HCT116 (cell line): ENCODE results near the gene WDR70. TPM values are rescaled to one million over a fixed set of nuclear protein-coding genes. Genes with fewer than 3 reads are reported as not detected.
"Not testable (repeated sequence)": the region's sequence is repeated elsewhere in the genome, so short reads cannot be mapped to it uniquely, and the experiment has no call there.

Experiments
- ATAC-seq: fragments of 200-7000 bp; cut with Tn5 transposase; 2 replicates; pipeline ENCODE4 v1.9.1; 2020; ENCODE audit warnings: mild to moderate bottlenecking, moderate library complexity
- BruUV-seq: library from RNA; stranded (reverse); fragments of 400-500 nt; replicated peaks from 2 replicates; lab custom pipeline; 2021; lab: Mats Ljungman, UMichigan
- CTCF ChIA-PET: fragments of 300-600 bp; sonication (Branson Sonifier 250); formaldehyde crosslinking; loops from one replicate; lab custom pipeline; 2021; ENCODE audit warnings: antibody characterized with exemption; lab: Charles Lee
- POLR2A ChIA-PET: fragments of 300-600, 350-600 bp; sonication (Branson Sonifier 250); formaldehyde crosslinking; loops from one replicate; lab custom pipeline; 2021; ENCODE audit warnings: antibody characterized with exemption; lab: Charles Lee
- RAD21 ChIA-PET, 2 experiments: fragments of 300-600 bp; sonication (Branson Sonifier 250); formaldehyde crosslinking; loops; one replicate each; lab custom pipeline; 2023; ENCODE audit warnings: low total read pairs in 2 of 2; ENCODE audit not compliant: uncharacterized antibody in 2 of 2, unreplicated experiment in 2 of 2, low non-redundant PET in 1 of 2; lab: Charles Lee
- DNase-seq: peaks from one replicate; pipeline ENCODE4 v3.0.0-alpha.2; 2010; ENCODE audit warnings: low read depth, low spot score
- H2AFZ ChIP-seq: fragments of 200-600 bp; shearing (Covaris generic), sonication (generic); 2 replicates; pipeline ENCODE4 v1.6.1; 2017; ENCODE audit warnings: low read depth, mixed run types, mixed read lengths, antibody characterized with exemption, low read length; ENCODE audit not compliant: poor library complexity, severe bottlenecking
- H3K27ac ChIP-seq: 2 replicates; pipeline ENCODE4 v1.5.1; 2012; ENCODE audit warnings: low read depth, low read length
- H3K27me3 ChIP-seq: fragments of 200-600 bp; sonication (generic); 2 replicates; pipeline ENCODE4 v1.6.1; 2016; ENCODE audit warnings: mixed run types, low read length, mixed read lengths; ENCODE audit not compliant: insufficient read depth
- H3K36me3 ChIP-seq, 2 experiments: fragments of 200-500 bp in 1 of 2; fragments of 200-600 bp in 1 of 2; sonication (Bioruptor generic) in 1 of 2; sonication (generic) in 1 of 2; 2 replicates each; pipeline versions ENCODE4 v1.5.1 to v1.6.1; 2014 to 2016; ENCODE audit warnings: low read length in 2 of 2, inconsistent platforms in 1 of 2, mixed read lengths in 1 of 2, mixed run types in 1 of 2; ENCODE audit not compliant: insufficient read depth in 2 of 2, control insufficient read depth in 1 of 2
- H3K4me1 ChIP-seq, 2 experiments: fragments of 200-600 bp in 1 of 2; sonication (generic) in 1 of 2; 2 replicates each; pipeline versions ENCODE4 v1.5.1 to v1.6.1; 2012 to 2017; ENCODE audit warnings: low read length in 2 of 2, inconsistent platforms in 1 of 2, mild to moderate bottlenecking in 1 of 2, mixed read lengths in 1 of 2, mixed run types in 1 of 2, moderate library complexity in 1 of 2; ENCODE audit not compliant: insufficient read depth in 2 of 2, control insufficient read depth in 1 of 2
- H3K4me2 ChIP-seq: fragments of 200-600 bp; sonication (generic); 2 replicates; pipeline ENCODE4 v1.6.1; 2017; ENCODE audit warnings: mixed run types, low read length, mixed read lengths
- H3K4me3 ChIP-seq, 2 experiments: fragments of 200-600 bp in 1 of 2; sonication (generic) in 1 of 2; replicated peaks in 1 of 2; 2 replicates each; pipeline ENCODE4 v1.5.1; 2011 to 2016; ENCODE audit warnings: low read length in 2 of 2, control low read depth in 1 of 2, low read depth in 1 of 2, mild to moderate bottlenecking in 1 of 2, mixed read lengths in 1 of 2, mixed run types in 1 of 2
- H3K79me2 ChIP-seq: fragments of 200-600 bp; sonication (generic); 2 replicates; pipeline ENCODE4 v1.6.1; 2017; ENCODE audit warnings: mild to moderate bottlenecking, mixed run types, low read length, moderate library complexity, mixed read lengths; ENCODE audit not compliant: insufficient read depth
- H3K9ac ChIP-seq: fragments of 200-600 bp; sonication (generic); 2 replicates; pipeline ENCODE4 v1.6.1; 2016; ENCODE audit warnings: low read length, mixed read lengths
- H3K9me2 ChIP-seq: fragments of 200-600 bp; sonication (generic), shearing (Covaris generic); 2 replicates; pipeline ENCODE4 v1.6.1; 2017; ENCODE audit warnings: mixed run types, mild to moderate bottlenecking, moderate library complexity; ENCODE audit not compliant: insufficient read depth
- H3K9me3 ChIP-seq, 2 experiments: fragments of 200-500 bp in 1 of 2; fragments of 200-600 bp in 1 of 2; sonication (Bioruptor generic) in 1 of 2; sonication (generic) in 1 of 2; 2 replicates each; pipeline ENCODE4 v1.6.1; 2014 to 2017; ENCODE audit warnings: low read length in 2 of 2, mixed read lengths in 2 of 2, inconsistent platforms in 1 of 2, low read depth in 1 of 2, mild to moderate bottlenecking in 1 of 2, mixed run types in 1 of 2, moderate library complexity in 1 of 2; ENCODE audit not compliant: control insufficient read depth in 1 of 2, insufficient read depth in 1 of 2
- H4K20me1 ChIP-seq: fragments of 200-600 bp; sonication (generic), shearing (Covaris generic); 2 replicates; pipeline ENCODE4 v1.6.1; 2017; ENCODE audit warnings: mixed run types, mild to moderate bottlenecking, moderate library complexity; ENCODE audit not compliant: insufficient read depth
- CBX3 ChIP-seq: IDR thresholded peaks from 2 replicates; pipeline ENCODE4 v1.6.1; 2012; ENCODE audit warnings: low read depth
- EGR1 ChIP-seq: IDR thresholded peaks from 2 replicates; pipeline ENCODE4 v1.6.1; 2012; ENCODE audit warnings: low read depth
- EZH2 ChIP-seq: fragments of 200-600 bp; sonication (generic); IDR thresholded peaks from 2 replicates; pipeline ENCODE4 v1.6.1; 2017; ENCODE audit warnings: antibody characterized with exemption, mixed run types
- FOSL1 ChIP-seq: IDR thresholded peaks from 2 replicates; pipeline ENCODE4 v1.6.1; 2012; ENCODE audit warnings: low read depth
- MAX ChIP-seq: IDR thresholded peaks from 2 replicates; pipeline ENCODE4 v1.6.1; 2012
- POLR2AphosphoS5 ChIP-seq: IDR thresholded peaks from 2 replicates; pipeline ENCODE4 v1.6.1; 2011; ENCODE audit warnings: mild to moderate bottlenecking, low read depth, low read length, moderate library complexity
- REST ChIP-seq: IDR thresholded peaks from 2 replicates; pipeline ENCODE4 v1.6.1; 2012; ENCODE audit warnings: low read depth
- SP1 ChIP-seq: IDR thresholded peaks from 2 replicates; pipeline ENCODE4 v1.6.1; 2012; ENCODE audit warnings: low read depth
- TCF7L2 ChIP-seq: IDR thresholded peaks from 2 replicates; pipeline ENCODE4 v1.7.0; 2011; ENCODE audit warnings: borderline replicate concordance, inconsistent platforms; ENCODE audit not compliant: insufficient read depth, insufficient read length; ENCODE audit errors: extremely low read depth
- ZBTB33 ChIP-seq: IDR thresholded peaks from 2 replicates; pipeline ENCODE4 v1.6.1; 2011; ENCODE audit warnings: mild to moderate bottlenecking, low read length, moderate library complexity; ENCODE audit not compliant: insufficient replicate concordance; ENCODE audit errors: extremely low read depth
- intact Hi-C: fragments of 100-400 bp; cut with micrococcal nuclease; formaldehyde crosslinking; loops from 2 replicates; pipeline ENCODE4 v1.10.0; 2022
- total RNA-seq: library from RNA; stranded (reverse); gene quantifications from one replicate; pipeline ENCODE4 v1.2.1, GENCODE V29; 2021; ENCODE audit not compliant: unreplicated experiment

The WDR70 gene
- total RNA-seq, 1 experiment from 2014 or later, result 31.1 TPM

- Histone ChIP-seq H3K9me3 (no peaks in the 10 kb centered on the region), H3K4me1 (no peaks in the 10 kb centered on the region), H3K9me2 (no peaks in the 10 kb centered on the region), H2AFZ (no peak overlapping the region), H3K27me3 (no peaks in the 10 kb centered on the region), H3K27ac (no peak overlapping the region), H3K4me2 (no peak overlapping the region), H4K20me1 (no peaks in the 10 kb centered on the region), H3K9ac (no peak overlapping the region), H3K79me2 (no peaks in the 10 kb centered on the region)
- CTCF ChIA-PET, result interaction anchor here (0.8 kb wide), 1 partner anchor 24 kb away, joined by 3 read pairs; no protein-coding TSS in a partner anchor
- no TSS peak for BruUV-seq
- no peak for DNase-seq
- RAD21 ChIA-PET, result no interaction called here
- POLR2A ChIA-PET, result no interaction called here
- TF ChIP-seq MAX (no peak), EZH2 (no peak), FOSL1 (no peak), EGR1 (no peak), SP1 (no peak), REST (no peak), POLR2AphosphoS5 (no peak), ZBTB33 (no peak), CBX3 (no peak), TCF7L2 (no peak)
- TF ChIP-seq, all 23 proteins: peak for 0
- Histone ChIP-seq H3K4me3 (no peak overlapping the region), H3K36me3 (no peaks in the 10 kb centered on the region; a peak in 1 of 4 replicates)
- no peak for ATAC-seq
- intact Hi-C loops, result no loop called here
These were observed 58.6 kb downstream of the WDR70 start for GRCh38 chr5:37437711-37438110.

GRCh38 chr5:37445783-37446182 lies 66.7 kb downstream of the WDR70 start:
- CTCF ChIA-PET, POLR2A ChIA-PET, ATAC-seq: not testable (repeated sequence)

More at GRCh38 chr5:37445783-37446182, 66.7 kb downstream of the WDR70 start:
- H3K4me2 ChIP-seq, RAD21 ChIA-PET, H3K4me3 ChIP-seq, H3K9me2 ChIP-seq, H2AFZ ChIP-seq, H4K20me1 ChIP-seq, H3K4me1 ChIP-seq, DNase-seq, H3K79me2 ChIP-seq, H3K27ac ChIP-seq, intact Hi-C loops, H3K27me3 ChIP-seq, H3K36me3 ChIP-seq, BruUV-seq, H3K9me3 ChIP-seq, H3K9ac ChIP-seq: not testable (repeated sequence)
